Esophagus muscularis mucosa (tissue), 4 donors: Measurements from ENCODE around the gene PRSS50.

ENCODE experiments used
- CTCF ChIP-seq, 3 experiments: fragments of 200-600 bp in 2 of 3; fragments of 450-650 bp in 1 of 3; sonication (generic) in 2 of 3; IDR thresholded peaks; one replicate each; pipeline ENCODE4 v1.5.1; 2017 to 2019; ENCODE audit warnings: antibody characterized with exemption in 3 of 3, mild to moderate bottlenecking in 2 of 3, moderate library complexity in 1 of 3
- EP300 ChIP-seq: sonication (generic); formaldehyde crosslinking; IDR thresholded peaks from one replicate; pipeline ENCODE4 v1.6.1; 2017; ENCODE audit warnings: antibody characterized with exemption
- POLR2A ChIP-seq: fragments of 450-650 bp; IDR thresholded peaks from one replicate; pipeline ENCODE4 v1.6.1; 2017; ENCODE audit warnings: antibody characterized with exemption, moderate library complexity, mild to moderate bottlenecking, low read depth
- POLR2AphosphoS5 ChIP-seq, 2 donors: sonication (generic); formaldehyde crosslinking; IDR thresholded peaks; one replicate each; pipeline ENCODE4 v1.6.1; 2017; ENCODE audit warnings: antibody characterized with exemption in 2 of 2

GRCh38 chr3:46709721-46710120 is 7.9 kb downstream of the PRSS50 start:
- no peak for TF ChIP-seq CTCF (IDR thresholded peaks at IDR 0.05)
- no peak for TF ChIP-seq POLR2AphosphoS5 (IDR thresholded peaks at IDR 0.05)
- TF ChIP-seq EP300, result no peak
- TF ChIP-seq POLR2A, result no peak
